Measurements from ENCODE around the gene MOB1B. TPM values are rescaled to one million over a fixed set of nuclear protein-coding genes. Genes with fewer than 3 reads are reported as not detected.

The MOB1B gene
- total RNA-seq = 25.6 and 26.0 TPM in 2 replicates
- long read RNA-seq, full-length matches to known transcripts = 6 of 14 reads
- long read RNA-seq, partial matches to known transcripts = 0 of 14 reads
- long read RNA-seq, other reads (novel, unspliced or antisense) = 8 of 14 reads

- Mint-ChIP-seq H3K4me3 (ENCODE audit: unreplicated experiment) (peak within 1 kb of the TSS; percentile 99), H3K4me1 (ENCODE audit: unreplicated experiment) (peaks cover 16% of the 10 kb centered on the region), H3K27ac (ENCODE audit: unreplicated experiment) (peak within 1 kb of the TSS; percentile 97), H3K27me3 (ENCODE audit: unreplicated experiment) (no peaks in the 10 kb centered on the region), H3K9me3 (ENCODE audit: unreplicated experiment) (no peaks in the 10 kb centered on the region), H3K36me3 (ENCODE audit: unreplicated experiment) (peaks cover 13% of the 10 kb centered on the region)
- peak; percentile 96 for DNase-seq (ENCODE audit: extremely low spot score, unreplicated experiment)
- peak; percentile 58 for TF ChIP-seq CTCF (IDR thresholded peaks at IDR 0.05)
These were observed at the start of gene MOB1B for GRCh38 chr4:70901984-70902576. TSS of gene MOB1B (plus strand) at chr4:70902369. CDS start at chr4:70902537, 168 bp downstream.

GRCh38 chr4:70855464-70855863, 46.7 kb upstream of the MOB1B start:
- Mint-ChIP-seq H3K9me3 (ENCODE audit: unreplicated experiment) (no peaks in the 10 kb centered on the region), H3K4me1 (ENCODE audit: unreplicated experiment) (no peaks in the 10 kb centered on the region)
- no peak for DNase-seq (ENCODE audit: extremely low spot score, unreplicated experiment)

GRCh38 chr4:70858454-70858853, 43.7 kb upstream of the MOB1B start:
- Mint-ChIP-seq H3K36me3 (ENCODE audit: unreplicated experiment) (no peaks in the 10 kb centered on the region), H3K27me3 (ENCODE audit: unreplicated experiment) (peaks cover 2% of the 10 kb centered on the region), H3K4me3 (ENCODE audit: unreplicated experiment) (no peak overlapping the region), H3K9me3 (ENCODE audit: unreplicated experiment) (no peaks in the 10 kb centered on the region), H3K4me1 (ENCODE audit: unreplicated experiment) (no peaks in the 10 kb centered on the region), H3K27ac (ENCODE audit: unreplicated experiment) (no peak overlapping the region)
- no peak for DNase-seq (ENCODE audit: extremely low spot score, unreplicated experiment)
- no peak for TF ChIP-seq CTCF (IDR thresholded peaks at IDR 0.05)

More at GRCh38 chr4:70855464-70855863, 46.7 kb upstream of the MOB1B start:
- Mint-ChIP-seq H3K27me3 (ENCODE audit: unreplicated experiment) (peaks cover 2% of the 10 kb centered on the region), H3K27ac (ENCODE audit: unreplicated experiment) (no peak overlapping the region), H3K4me3 (ENCODE audit: unreplicated experiment) (no peak overlapping the region), H3K36me3 (ENCODE audit: unreplicated experiment) (no peaks in the 10 kb centered on the region)
- TF ChIP-seq CTCF (IDR thresholded peaks at IDR 0.05) = no peak

- Mint-ChIP-seq H3K27me3 (ENCODE audit: unreplicated experiment) (peaks cover 2% of the 10 kb centered on the region), H3K4me1 (ENCODE audit: unreplicated experiment) (no peaks in the 10 kb centered on the region), H3K36me3 (ENCODE audit: unreplicated experiment) (no peaks in the 10 kb centered on the region), H3K4me3 (ENCODE audit: unreplicated experiment) (no peak overlapping the region), H3K9me3 (ENCODE audit: unreplicated experiment) (no peaks in the 10 kb centered on the region), H3K27ac (ENCODE audit: unreplicated experiment) (no peak overlapping the region)
- no peak for DNase-seq (ENCODE audit: extremely low spot score, unreplicated experiment)
- no peak for TF ChIP-seq CTCF (IDR thresholded peaks at IDR 0.05)
These were observed 43.1 kb upstream of the MOB1B start for GRCh38 chr4:70859066-70859465.

GRCh38 chr4:70863099-70863790, 38.9 kb upstream of the MOB1B start:
- no peaks in the 10 kb centered on the region for H3K36me3 Mint-ChIP-seq (ENCODE audit: unreplicated experiment)
- no peaks in the 10 kb centered on the region for H3K4me1 Mint-ChIP-seq (ENCODE audit: unreplicated experiment)
- H3K9me3 Mint-ChIP-seq (ENCODE audit: unreplicated experiment) = no peaks in the 10 kb centered on the region
- no peak overlapping the region for H3K4me3 Mint-ChIP-seq (ENCODE audit: unreplicated experiment)
- no peak for TF ChIP-seq CTCF (IDR thresholded peaks at IDR 0.05)
- peaks cover 2% of the 10 kb centered on the region for H3K27me3 Mint-ChIP-seq (ENCODE audit: unreplicated experiment)
- no peak for DNase-seq (ENCODE audit: extremely low spot score, unreplicated experiment)
- H3K27ac Mint-ChIP-seq (ENCODE audit: unreplicated experiment) = no peak overlapping the region

Data from osteocyte (in vitro differentiated cells).